ENCODE results near the gene ATG101.

GRCh38 chr12:52096332-52097044 lies 26.7 kb downstream of the ATG101 start:
- no peak for TF ChIP-seq ZBTB33 (IDR thresholded peaks at IDR 0.05)
- TF ChIP-seq CTCF (IDR thresholded peaks at IDR 0.05; ENCODE audit: low read depth, low read length, missing input control): no peak
- TF ChIP-seq RAD21 (IDR thresholded peaks at IDR 0.05): no peak
- no peak for TF ChIP-seq HNF4G (IDR thresholded peaks at IDR 0.05)
- TF ChIP-seq JUND (IDR thresholded peaks at IDR 0.05): no peak
- TF ChIP-seq MAX (IDR thresholded peaks at IDR 0.05): no peak
- no peak for TF ChIP-seq ATF3 (IDR thresholded peaks at IDR 0.05)
- TF ChIP-seq YY1 (IDR thresholded peaks at IDR 0.05): no peak
- TF ChIP-seq REST (IDR thresholded peaks at IDR 0.05): no peak
- TF ChIP-seq GABPA (IDR thresholded peaks at IDR 0.05 in 1 of 2, conservative IDR thresholded peaks at IDR 0.05 in 1 of 2): no peak
- TF ChIP-seq FOXA2 (IDR thresholded peaks at IDR 0.05): no peak
- no peak for TF ChIP-seq NR2F2 (IDR thresholded peaks at IDR 0.05)

All from liver (tissue), 3 donors.